ENCODE data around the gene FTL.

GRCh38 chr19:48921721-48922500 is 43.2 kb upstream of the FTL start:
- TF ChIP-seq POLR2AphosphoS5 (IDR thresholded peaks at IDR 0.05) (no peak), CTCF (IDR thresholded peaks at IDR 0.05) (no peak), POLR2A (IDR thresholded peaks at IDR 0.05) (no peak)
